Measurements from ENCODE around the gene FNDC3B.

Gene FNDC3B

GRCh38 chr3:172444821-172445220, 405.4 kb downstream of the FNDC3B start:
- Histone ChIP-seq H3K27ac (ENCODE audit: low read depth, low read length) (no peak overlapping the region), H3K27me3 (ENCODE audit: control insufficient read depth in 5 of 5, insufficient read depth in 4 of 5, low read length in 5 of 5) (peaks cover 26 to 36% (median 33%) of the 10 kb centered on the region in 5 donors), H3K4me1 (ENCODE audit: control insufficient read depth in 5 of 5, insufficient read depth in 5 of 5, low read length in 5 of 5) (peaks cover 0 to 17% (median 14%) of the 10 kb centered on the region in 5 donors), H3K36me3 (ENCODE audit: control insufficient read depth in 5 of 5, insufficient read depth in 5 of 5, low read length in 5 of 5) (no peaks in the 10 kb centered on the region), H3K9me3 (ENCODE audit: control insufficient read depth in 5 of 5, low read length in 5 of 5) (peaks cover 0 to 4% (median 0%) of the 10 kb centered on the region in 5 donors), H3K9ac (ENCODE audit: low read length in 5 of 5) (no peak overlapping the region), H3K4me3 (ENCODE audit: low read depth in 1 of 5, low read length in 5 of 5) (no peak overlapping the region)

GRCh38 chr3:172446198-172446597, 406.8 kb downstream of the FNDC3B start:
- no peak overlapping the region for H3K4me3 ChIP-seq (ENCODE audit: low read depth in 1 of 5, low read length in 5 of 5)
- H3K36me3 ChIP-seq (ENCODE audit: control insufficient read depth in 5 of 5, insufficient read depth in 5 of 5, low read length in 5 of 5): no peaks in the 10 kb centered on the region
- peaks cover 27 to 42% (median 36%) of the 10 kb centered on the region in 5 donors for H3K27me3 ChIP-seq (ENCODE audit: control insufficient read depth in 5 of 5, insufficient read depth in 4 of 5, low read length in 5 of 5)
- H3K9me3 ChIP-seq (ENCODE audit: control insufficient read depth in 5 of 5, low read length in 5 of 5): peaks cover 0 to 5% (median 0%) of the 10 kb centered on the region in 5 donors
- H3K9ac ChIP-seq (ENCODE audit: low read length in 5 of 5): no peak overlapping the region
- peaks cover 0 to 18% (median 15%) of the 10 kb centered on the region in 5 donors for H3K4me1 ChIP-seq (ENCODE audit: control insufficient read depth in 5 of 5, insufficient read depth in 5 of 5, low read length in 5 of 5)
- no peak overlapping the region for H3K27ac ChIP-seq (ENCODE audit: low read depth, low read length)

- no peaks in the 10 kb centered on the region for H3K36me3 ChIP-seq (ENCODE audit: control insufficient read depth in 5 of 5, insufficient read depth in 5 of 5, low read length in 5 of 5)
- H3K27ac ChIP-seq (ENCODE audit: low read depth, low read length): no peak within 1 kb of the TSS
- H3K9ac ChIP-seq (ENCODE audit: low read length in 5 of 5): no peak within 1 kb of the TSS
- peaks cover 0 to 5% (median 0%) of the 10 kb centered on the region in 5 donors for H3K9me3 ChIP-seq (ENCODE audit: control insufficient read depth in 5 of 5, low read length in 5 of 5)
- peak within 1 kb of the TSS in 1 of 5 donors; percentile 1 for H3K4me3 ChIP-seq (ENCODE audit: low read depth in 1 of 5, low read length in 5 of 5)
- peaks cover 29 to 42% (median 36%) of the 10 kb centered on the region in 5 donors for H3K27me3 ChIP-seq (ENCODE audit: control insufficient read depth in 5 of 5, insufficient read depth in 4 of 5, low read length in 5 of 5)
- H3K4me1 ChIP-seq (ENCODE audit: control insufficient read depth in 5 of 5, insufficient read depth in 5 of 5, low read length in 5 of 5): peaks cover 0 to 18% (median 15%) of the 10 kb centered on the region in 5 donors
Measured at GRCh38 chr3:172447611-172448579, 408.5 kb downstream of the FNDC3B start, which contains the start of gene GHSR. GHSR (minus strand) TSS chr3:172448456; CDS start chr3:172448413, 43 bp downstream.

GRCh38 chr3:172448661-172449465, 409.5 kb downstream of the FNDC3B start:
- no peak overlapping the region for H3K27ac ChIP-seq (ENCODE audit: low read depth, low read length)
- H3K36me3 ChIP-seq (ENCODE audit: control insufficient read depth in 5 of 5, insufficient read depth in 5 of 5, low read length in 5 of 5): no peaks in the 10 kb centered on the region
- H3K4me1 ChIP-seq (ENCODE audit: control insufficient read depth in 5 of 5, insufficient read depth in 5 of 5, low read length in 5 of 5): peaks cover 0 to 18% (median 15%) of the 10 kb centered on the region in 5 donors
- H3K9ac ChIP-seq (ENCODE audit: low read length in 5 of 5): no peak overlapping the region
- peaks cover 29 to 42% (median 36%) of the 10 kb centered on the region in 5 donors for H3K27me3 ChIP-seq (ENCODE audit: control insufficient read depth in 5 of 5, insufficient read depth in 4 of 5, low read length in 5 of 5)
- peaks cover 0 to 5% (median 0%) of the 10 kb centered on the region in 5 donors for H3K9me3 ChIP-seq (ENCODE audit: control insufficient read depth in 5 of 5, low read length in 5 of 5)
- H3K4me3 ChIP-seq (ENCODE audit: low read depth in 1 of 5, low read length in 5 of 5): no peak overlapping the region

GRCh38 chr3:172449466-172450149, 410.2 kb downstream of the FNDC3B start:
- Histone ChIP-seq H3K27me3 (ENCODE audit: control insufficient read depth in 5 of 5, insufficient read depth in 4 of 5, low read length in 5 of 5) (peaks cover 29 to 42% (median 36%) of the 10 kb centered on the region in 5 donors), H3K4me3 (ENCODE audit: low read depth in 1 of 5, low read length in 5 of 5) (peak overlapping the region in 1 of 5 donors; percentile 16), H3K4me1 (ENCODE audit: control insufficient read depth in 5 of 5, insufficient read depth in 5 of 5, low read length in 5 of 5) (peaks cover 0 to 18% (median 15%) of the 10 kb centered on the region in 5 donors), H3K9me3 (ENCODE audit: control insufficient read depth in 5 of 5, low read length in 5 of 5) (peaks cover 0 to 5% (median 0%) of the 10 kb centered on the region in 5 donors), H3K9ac (ENCODE audit: low read length in 5 of 5) (no peak overlapping the region), H3K36me3 (ENCODE audit: control insufficient read depth in 5 of 5, insufficient read depth in 5 of 5, low read length in 5 of 5) (no peaks in the 10 kb centered on the region), H3K27ac (ENCODE audit: low read depth, low read length) (no peak overlapping the region)
